ENCODE measurements around the gene PRICKLE1.

- TF ChIP-seq CTCF (IDR thresholded peaks at IDR 0.05; ENCODE audit: poor library complexity), result no peak
- no peak for TF ChIP-seq EZH2 (IDR thresholded peaks at IDR 0.05; ENCODE audit: borderline replicate concordance)
- no peak for TF ChIP-seq EZH2phosphoT487 (IDR thresholded peaks at IDR 0.05; ENCODE audit: low read depth, severe bottlenecking, unreplicated experiment)
Observed at GRCh38 chr12:42615006-42615405, 25.5 kb upstream of the PRICKLE1 start.

All from hepatocyte (in vitro differentiated cells).